MM.1S (cell line): ENCODE measurements around the gene GALNT12.

Experiments used
- DNase-seq: peaks from one replicate; pipeline ENCODE4 v3.0.0-alpha.2; 2015
- H2AFZ ChIP-seq: fragments of 300-600 bp; sonication (generic); 2 replicates; pipeline ENCODE4 v1.6.0; 2016; ENCODE audit warnings: antibody characterized with exemption, low read length
- H3F3A ChIP-seq: fragments of 300-600 bp; sonication (generic); 2 replicates; pipeline ENCODE4 v1.6.1; 2016; ENCODE audit warnings: mild to moderate bottlenecking, antibody characterized with exemption, low read length, moderate library complexity, mixed read lengths; ENCODE audit not compliant: insufficient read depth
- H3K27ac ChIP-seq: fragments of 300-600 bp; sonication (generic); 2 replicates; pipeline ENCODE4 v1.5.1; 2016; ENCODE audit warnings: mild to moderate bottlenecking, low read length
- H3K27me3 ChIP-seq: fragments of 300-600 bp; sonication (generic); replicated peaks from 2 replicates; pipeline ENCODE4 v1.6.0; 2016; ENCODE audit warnings: low read length; ENCODE audit not compliant: insufficient read depth
- H3K36me3 ChIP-seq: fragments of 300-600 bp; sonication (generic); replicated peaks from 2 replicates; pipeline ENCODE4 v1.6.1; 2016; ENCODE audit warnings: mild to moderate bottlenecking, low read length, mixed read lengths; ENCODE audit not compliant: insufficient read depth
- H3K4me1 ChIP-seq: fragments of 300-600 bp; sonication (generic); 2 replicates; pipeline ENCODE4 v1.6.1; 2016; ENCODE audit warnings: low read length, mixed read lengths
- H3K4me2 ChIP-seq: fragments of 300-600 bp; sonication (generic); 2 replicates; pipeline ENCODE4 v1.6.0; 2016; ENCODE audit warnings: low read depth, low read length
- H3K4me3 ChIP-seq: fragments of 300-600 bp; sonication (generic); 2 replicates; pipeline ENCODE4 v1.5.1; 2016; ENCODE audit warnings: low read length, mixed read lengths
- H3K79me2 ChIP-seq: fragments of 300-600 bp; sonication (generic); 2 replicates; pipeline ENCODE4 v1.6.1; 2016; ENCODE audit warnings: mixed run types, low read length, mixed read lengths
- H3K9ac ChIP-seq: fragments of 300-600 bp; sonication (generic); 2 replicates; pipeline ENCODE4 v1.6.1; 2016; ENCODE audit warnings: low read length, mixed read lengths
- H3K9me2 ChIP-seq: fragments of 300-600 bp; sonication (generic); replicated peaks from 2 replicates; pipeline ENCODE4 v1.6.1; 2016; ENCODE audit warnings: mild to moderate bottlenecking, low read length, mixed read lengths; ENCODE audit not compliant: insufficient read depth
- H3K9me3 ChIP-seq: fragments of 300-600 bp; sonication (generic); replicated peaks from 2 replicates; pipeline ENCODE4 v1.6.1; 2016; ENCODE audit warnings: mild to moderate bottlenecking, low read length, mixed read lengths; ENCODE audit not compliant: insufficient read depth
- H4K20me1 ChIP-seq: fragments of 300-600 bp; sonication (generic); 2 replicates; pipeline ENCODE4 v1.6.1; 2016; ENCODE audit warnings: mild to moderate bottlenecking, low read length, moderate library complexity, mixed read lengths; ENCODE audit not compliant: insufficient read depth
- EZH2 ChIP-seq: fragments of 300-600 bp; sonication (generic); optimal IDR thresholded peaks from 2 replicates; pipeline ENCODE3; 2017; ENCODE audit warnings: low read depth, mild to moderate bottlenecking, antibody characterized with exemption, low read length, mixed read lengths
- EZH2phosphoT487 ChIP-seq: fragments of 300-600 bp; sonication (generic); IDR thresholded peaks from 2 replicates; pipeline ENCODE4 v1.6.1; 2018; ENCODE audit warnings: antibody characterized with exemption, low read length
- TF ChIP-seq, protein P1 (sequence below): fragments of 300-600 bp; sonication (generic); IDR thresholded peaks from 2 replicates; pipeline ENCODE4 v1.5.1; 2016; ENCODE audit warnings: antibody characterized with exemption, low read length, mixed read lengths

Gene GALNT12

GRCh38 chr9:98838155-98838867, 30.8 kb downstream of the GALNT12 start:
- Histone ChIP-seq H3K27ac (no peak overlapping the region), H3K9me2 (no peaks in the 10 kb centered on the region), H3K36me3 (no peaks in the 10 kb centered on the region), H2AFZ (no peak overlapping the region), H3K9ac (no peak overlapping the region), H3K9me3 (no peaks in the 10 kb centered on the region), H3K79me2 (no peaks in the 10 kb centered on the region), H3K27me3 (no peaks in the 10 kb centered on the region), H3K4me1 (no peaks in the 10 kb centered on the region), H3K4me3 (no peak overlapping the region), H4K20me1 (no peaks in the 10 kb centered on the region), H3K4me2 (no peak overlapping the region), H3F3A (no peaks in the 10 kb centered on the region)
- no peak for DNase-seq
- TF ChIP-seq EZH2phosphoT487 (no peak), EZH2 (no peak)
- TF ChIP-seq, protein P1, sequence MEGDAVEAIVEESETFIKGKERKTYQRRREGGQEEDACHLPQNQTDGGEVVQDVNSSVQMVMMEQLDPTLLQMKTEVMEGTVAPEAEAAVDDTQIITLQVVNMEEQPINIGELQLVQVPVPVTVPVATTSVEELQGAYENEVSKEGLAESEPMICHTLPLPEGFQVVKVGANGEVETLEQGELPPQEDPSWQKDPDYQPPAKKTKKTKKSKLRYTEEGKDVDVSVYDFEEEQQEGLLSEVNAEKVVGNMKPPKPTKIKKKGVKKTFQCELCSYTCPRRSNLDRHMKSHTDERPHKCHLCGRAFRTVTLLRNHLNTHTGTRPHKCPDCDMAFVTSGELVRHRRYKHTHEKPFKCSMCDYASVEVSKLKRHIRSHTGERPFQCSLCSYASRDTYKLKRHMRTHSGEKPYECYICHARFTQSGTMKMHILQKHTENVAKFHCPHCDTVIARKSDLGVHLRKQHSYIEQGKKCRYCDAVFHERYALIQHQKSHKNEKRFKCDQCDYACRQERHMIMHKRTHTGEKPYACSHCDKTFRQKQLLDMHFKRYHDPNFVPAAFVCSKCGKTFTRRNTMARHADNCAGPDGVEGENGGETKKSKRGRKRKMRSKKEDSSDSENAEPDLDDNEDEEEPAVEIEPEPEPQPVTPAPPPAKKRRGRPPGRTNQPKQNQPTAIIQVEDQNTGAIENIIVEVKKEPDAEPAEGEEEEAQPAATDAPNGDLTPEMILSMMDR = no peak

- H3K9ac ChIP-seq = no peak overlapping the region
- H2AFZ ChIP-seq = no peak overlapping the region
- no peaks in the 10 kb centered on the region for H3K4me1 ChIP-seq
- H3F3A ChIP-seq = no peaks in the 10 kb centered on the region
- H3K27me3 ChIP-seq = no peaks in the 10 kb centered on the region
- no peak overlapping the region for H3K4me2 ChIP-seq
- no peaks in the 10 kb centered on the region for H3K36me3 ChIP-seq
- no peaks in the 10 kb centered on the region for H3K9me3 ChIP-seq
- no peaks in the 10 kb centered on the region for H3K9me2 ChIP-seq
- no peaks in the 10 kb centered on the region for H3K79me2 ChIP-seq
- no peak overlapping the region for H3K27ac ChIP-seq
- no peak for DNase-seq
- no peak overlapping the region for H3K4me3 ChIP-seq
- H4K20me1 ChIP-seq = no peaks in the 10 kb centered on the region
- TF ChIP-seq, protein P1 = no peak
- TF ChIP-seq EZH2phosphoT487 (no peak), EZH2 (no peak)
These were observed 31.5 kb downstream of the GALNT12 start for GRCh38 chr9:98838868-98839565.

DNA sequence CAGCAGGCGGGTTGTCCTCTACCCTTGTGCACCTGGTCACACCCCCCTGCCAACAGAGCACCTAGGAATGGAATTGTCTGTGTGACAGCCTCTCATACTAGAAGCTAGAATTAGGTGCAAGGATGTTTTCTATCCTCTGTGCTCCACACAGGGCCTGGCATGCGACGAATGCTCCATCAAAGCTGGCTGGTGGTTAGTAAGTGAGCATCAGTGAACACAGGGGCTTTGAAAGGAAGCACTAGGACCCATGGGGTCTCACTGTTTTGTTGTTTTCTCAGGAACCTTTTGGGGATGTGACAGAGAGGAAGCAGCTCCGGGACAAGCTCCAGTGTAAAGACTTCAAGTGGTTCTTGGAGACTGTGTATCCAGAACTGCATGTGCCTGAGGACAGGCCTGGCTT, 32.3 kb downstream of the GALNT12 start:
- DNase-seq = no peak
- no peak overlapping the region for H3K4me3 ChIP-seq
- H3K4me1 ChIP-seq = no peaks in the 10 kb centered on the region
- H3F3A ChIP-seq = no peaks in the 10 kb centered on the region
- TF ChIP-seq EZH2phosphoT487 (no peak), EZH2 (no peak)
- TF ChIP-seq, protein P1 = no peak
- no peaks in the 10 kb centered on the region for H4K20me1 ChIP-seq
- H3K79me2 ChIP-seq = no peaks in the 10 kb centered on the region
- H3K9ac ChIP-seq = no peak overlapping the region
- no peaks in the 10 kb centered on the region for H3K27me3 ChIP-seq
- H3K9me3 ChIP-seq = no peaks in the 10 kb centered on the region
- no peak overlapping the region for H3K4me2 ChIP-seq
- no peaks in the 10 kb centered on the region for H3K36me3 ChIP-seq
- no peak overlapping the region for H3K27ac ChIP-seq
- H3K9me2 ChIP-seq = no peaks in the 10 kb centered on the region
- no peak overlapping the region for H2AFZ ChIP-seq
